Measurements from ENCODE around the gene UQCRHL.

UQCRHL gene

GRCh38 chr1:15764269-15764764 lies 43.1 kb downstream of the UQCRHL start:
- no peak for DNase-seq

GRCh38 chr1:15762546-15762945 lies 44.9 kb downstream of the UQCRHL start:
- TF ChIP-seq GATA1 (IDR thresholded peaks at IDR 0.05; ENCODE audit: low read depth, low read length) (no peak), POLR2A (IDR thresholded peaks at IDR 0.05; ENCODE audit: low read length) (no peak)
- no peak for DNase-seq

More at GRCh38 chr1:15764269-15764764, 43.1 kb downstream of the UQCRHL start:
- no peak for TF ChIP-seq POLR2A (IDR thresholded peaks at IDR 0.05; ENCODE audit: low read length)
- no peak for TF ChIP-seq GATA1 (IDR thresholded peaks at IDR 0.05; ENCODE audit: low read depth, low read length)

GRCh38 chr1:15761366-15762128 lies 45.9 kb downstream of the UQCRHL start:
- DNase-seq = peak; percentile 35 to 66
- TF ChIP-seq POLR2A (IDR thresholded peaks at IDR 0.05; ENCODE audit: low read length) (no peak), GATA1 (IDR thresholded peaks at IDR 0.05; ENCODE audit: low read depth, low read length) (no peak)

- TF ChIP-seq GATA1 (IDR thresholded peaks at IDR 0.05; ENCODE audit: low read depth, low read length) = no peak
- no peak for TF ChIP-seq POLR2A (IDR thresholded peaks at IDR 0.05; ENCODE audit: low read length)
- DNase-seq = no peak
Observed at GRCh38 chr1:15760520-15761211, 46.8 kb downstream of the UQCRHL start.

- DNase-seq = no peak
- TF ChIP-seq POLR2A (IDR thresholded peaks at IDR 0.05; ENCODE audit: low read length) (no peak), GATA1 (IDR thresholded peaks at IDR 0.05; ENCODE audit: low read depth, low read length) (no peak)
Observed at GRCh38 chr1:15758953-15759661, 48.3 kb downstream of the UQCRHL start.

- DNase-seq = no peak
- TF ChIP-seq POLR2A (IDR thresholded peaks at IDR 0.05; ENCODE audit: low read length) = no peak
- no peak for TF ChIP-seq GATA1 (IDR thresholded peaks at IDR 0.05; ENCODE audit: low read depth, low read length)
Observed at GRCh38 chr1:15758343-15758931, 49.0 kb downstream of the UQCRHL start, which contains the start of gene FBLIM1. Gene FBLIM1, plus strand, starts transcription at chr1:15758795. Its CDS starts 6,189 bp downstream, at chr1:15764984.

GRCh38 chr1:15757575-15758342 lies 49.7 kb downstream of the UQCRHL start:
- TF ChIP-seq GATA1 (IDR thresholded peaks at IDR 0.05; ENCODE audit: low read depth, low read length) (no peak), POLR2A (IDR thresholded peaks at IDR 0.05; ENCODE audit: low read length) (no peak)
- DNase-seq = no peak
